GM19395 (cell line): ENCODE results near the gene PRODH2.
"Not testable (repeated sequence)": the region's sequence is repeated elsewhere in the genome, so short reads cannot be mapped to it uniquely, and the experiment has no call there.

Experiments
- ATAC-seq: cut with Tn5 transposase; IDR thresholded peaks from one replicate; pipeline ENCODE4 v1.9.1; 2021; ENCODE audit warnings: mild to moderate bottlenecking, moderate library complexity; ENCODE audit not compliant: unreplicated experiment

PRODH2 gene

DNA sequence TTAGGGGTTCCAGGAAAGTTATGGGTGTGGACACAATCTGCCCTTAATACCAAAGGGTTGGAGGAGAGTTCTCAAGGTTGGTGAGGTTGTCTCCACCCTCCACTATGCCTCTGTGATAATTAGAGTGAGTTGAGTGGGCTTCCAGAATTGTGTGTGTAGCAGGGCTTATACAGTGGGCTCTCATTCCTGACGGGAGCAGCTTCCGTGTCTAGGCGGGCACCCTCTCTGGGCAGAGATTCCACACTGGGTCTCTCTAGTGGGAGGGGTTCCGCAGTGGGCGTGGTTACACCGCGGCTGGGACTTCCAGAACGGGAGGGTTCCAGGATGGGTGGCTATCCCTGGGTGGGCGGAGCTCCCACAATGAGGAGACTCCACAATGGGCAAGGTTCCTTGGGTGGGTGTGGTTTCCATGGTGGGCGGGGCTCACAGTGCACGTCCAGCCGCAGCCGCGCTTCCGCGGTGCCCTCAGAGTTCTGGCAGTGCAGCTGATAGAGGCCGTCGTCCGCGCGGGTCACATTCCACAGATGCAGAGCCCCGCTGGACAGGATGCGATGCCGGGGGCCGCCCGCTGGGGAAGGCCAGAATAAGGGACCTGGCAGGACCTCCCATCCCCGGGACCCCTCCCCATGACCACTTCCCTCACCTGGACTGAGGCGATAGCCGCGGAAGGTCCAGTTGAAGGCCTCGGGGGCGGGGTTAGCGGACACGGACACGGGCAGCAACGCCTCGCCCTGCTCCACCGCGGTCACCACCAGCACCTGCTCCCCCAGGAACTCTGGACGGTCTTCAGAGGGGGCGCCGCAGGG, 31.2 kb upstream of the PRODH2 start:
- no peak for ATAC-seq

- no peak for ATAC-seq
These were observed 30.1 kb upstream of the PRODH2 start for GRCh38 chr19:35842666-35843272.

GRCh38 chr19:35841961-35842595, 29.4 kb upstream of the PRODH2 start:
- ATAC-seq: no peak

- ATAC-seq: not testable (repeated sequence)
These were observed 23.5 kb upstream of the PRODH2 start for GRCh38 chr19:35836096-35836495.

GRCh38 chr19:35833972-35834371, 21.3 kb upstream of the PRODH2 start:
- ATAC-seq: no peak

DNA sequence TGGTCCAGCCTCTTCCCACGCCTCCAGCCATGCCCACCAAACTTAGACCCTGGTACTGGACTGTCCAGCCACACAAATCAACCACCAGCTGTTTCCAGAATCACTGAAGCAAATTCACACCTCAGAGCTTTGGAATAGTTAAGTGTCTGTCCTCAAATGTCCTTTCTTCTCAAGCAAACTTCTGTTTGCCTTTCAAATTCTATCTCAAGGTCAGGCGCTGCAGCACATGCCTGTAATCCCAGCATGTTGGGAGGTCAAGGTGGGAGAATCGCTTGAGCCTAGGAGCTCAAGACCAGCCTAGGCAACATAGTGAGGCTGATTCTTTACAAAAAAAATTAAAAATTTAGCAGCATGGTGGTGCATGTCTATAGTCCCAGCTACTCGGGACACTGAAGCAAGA, 19.4 kb upstream of the PRODH2 start:
- no peak for ATAC-seq

GRCh38 chr19:35830986-35831385, 18.3 kb upstream of the PRODH2 start:
- ATAC-seq: no peak

GRCh38 chr19:35828692-35829301, 16.2 kb upstream of the PRODH2 start:
- ATAC-seq: no peak

DNA sequence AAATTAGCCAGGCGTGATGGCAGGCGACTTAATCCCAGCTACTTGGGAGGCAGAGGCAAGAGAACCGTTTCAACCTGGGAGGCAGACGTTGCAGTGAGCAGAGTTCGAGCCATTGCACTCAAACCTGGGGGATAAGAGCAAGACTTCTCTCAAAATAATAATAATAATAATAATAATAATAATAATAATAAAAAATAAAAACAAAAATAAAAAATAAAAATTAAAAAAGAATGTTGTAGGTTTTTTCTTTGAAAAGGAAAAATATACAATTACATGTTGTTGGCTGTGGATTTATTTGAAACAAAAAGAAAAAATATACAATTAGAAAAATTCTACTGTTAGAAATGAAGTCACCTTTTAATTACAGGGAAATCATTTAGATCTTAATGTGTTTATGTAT, 11.5 kb upstream of the PRODH2 start:
- no peak for ATAC-seq

GRCh38 chr19:35822579-35822978, 9.9 kb upstream of the PRODH2 start:
- no peak for ATAC-seq

- ATAC-seq: no peak
These were observed 5.8 kb upstream of the PRODH2 start for GRCh38 chr19:35818445-35818844.

DNA sequence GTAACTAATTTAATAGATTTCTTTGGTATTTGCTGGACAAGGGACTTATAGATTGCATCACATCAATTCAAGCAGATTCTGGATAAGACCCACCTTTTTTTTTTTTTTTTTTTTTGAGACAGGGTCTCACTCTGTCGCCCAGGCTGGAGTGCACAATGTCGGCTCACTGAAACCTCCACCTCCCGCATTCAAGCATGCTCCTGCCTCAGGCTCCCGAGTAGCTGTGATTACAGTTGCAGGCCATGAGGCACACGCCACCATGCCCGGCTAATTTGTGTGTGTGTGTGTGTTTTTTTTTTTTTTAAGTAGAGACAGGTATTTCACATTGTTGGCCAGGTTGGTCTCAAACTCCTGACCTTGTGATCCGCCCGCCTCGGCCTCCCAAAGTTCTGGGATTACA, 4.2 kb upstream of the PRODH2 start:
- no peak for ATAC-seq

DNA sequence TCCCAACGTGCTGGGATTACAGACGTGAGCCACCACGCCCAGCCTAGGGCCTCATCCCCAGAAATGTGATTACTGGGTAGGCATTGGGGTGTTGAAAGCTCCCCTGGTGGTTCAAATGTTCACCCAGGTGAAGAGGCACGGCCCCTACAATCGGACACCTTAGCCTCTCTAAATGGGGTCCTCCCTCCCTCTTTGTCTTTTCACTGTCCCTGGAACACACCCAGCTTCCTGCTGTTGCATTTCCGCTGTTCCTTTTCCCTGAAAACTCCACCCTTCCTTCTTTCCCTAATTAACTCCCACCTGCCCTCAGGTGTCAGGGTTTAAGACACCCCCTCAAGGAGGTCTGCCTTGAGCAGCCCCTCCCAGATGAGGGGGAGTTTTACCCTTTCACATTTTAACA, 3.6 kb upstream of the PRODH2 start:
- no peak for ATAC-seq

- no peak for ATAC-seq
These were observed 622 bp upstream of the PRODH2 start for GRCh38 chr19:35813043-35813890.

GRCh38 chr19:35811317-35812219, 1.1 kb downstream of the PRODH2 start:
- ATAC-seq: no peak

DNA sequence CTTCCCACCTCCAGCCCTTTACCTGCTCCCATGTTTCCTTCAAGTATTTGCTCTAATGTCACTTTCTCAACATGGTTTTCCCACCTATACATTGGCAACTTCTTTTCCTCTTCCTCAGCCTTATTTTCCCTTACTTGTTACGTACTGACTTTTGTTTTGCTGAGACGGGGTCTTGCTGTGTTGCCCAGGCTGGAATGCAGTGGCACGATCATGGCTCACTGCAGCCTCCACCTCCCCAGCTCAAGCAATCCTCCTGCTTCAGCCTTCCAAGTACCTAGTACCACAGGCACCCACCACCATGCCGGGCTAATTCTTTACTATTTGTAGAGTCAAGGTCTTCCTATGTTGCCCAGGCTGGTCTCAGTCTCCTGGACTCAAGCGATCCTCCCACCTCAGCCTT, 5.0 kb downstream of the PRODH2 start:
- ATAC-seq: no peak

GRCh38 chr19:35806597-35806996, 6.0 kb downstream of the PRODH2 start:
- no peak for ATAC-seq

GRCh38 chr19:35805526-35806102, 7.0 kb downstream of the PRODH2 start:
- ATAC-seq: no peak

GRCh38 chr19:35801828-35802227, 10.8 kb downstream of the PRODH2 start:
- ATAC-seq: no peak
